WTC11 (cell line): ENCODE measurements around the gene TMEM86B. TPM values are rescaled to one million over a fixed set of nuclear protein-coding genes. Genes with fewer than 3 reads are reported as not detected.

Experiments
- ATAC-seq: fragments of 200-7000 bp; cut with Tn5 transposase; 2 replicates; pipeline ENCODE4 v1.10.0; 2021; ENCODE audit warnings: mild to moderate bottlenecking, moderate library complexity
- CTCF ChIA-PET: fragments of 300-600 bp; sonication (Branson Sonifier 250); formaldehyde crosslinking; loops from one replicate; lab custom pipeline; 2021; ENCODE audit warnings: antibody characterized with exemption; lab: Charles Lee
- POLR2A ChIA-PET: fragments of 350-600 bp; sonication (Branson Sonifier 250); formaldehyde crosslinking; loops from one replicate; lab custom pipeline; 2021; ENCODE audit warnings: antibody characterized with exemption; lab: Charles Lee
- DNase-seq: peaks from one replicate; pipeline ENCODE4 v3.0.0; 2021; ENCODE audit warnings: low spot score
- H3K27ac Mint-ChIP-seq: 2 replicates; pipeline ENCODE4 v1.8.0; 2021; ENCODE audit warnings: mixed read lengths
- H3K27me3 Mint-ChIP-seq: 2 replicates; pipeline ENCODE4 v1.8.0; 2021; ENCODE audit warnings: low read depth, mild to moderate bottlenecking, moderate library complexity, mixed read lengths
- H3K36me3 Mint-ChIP-seq: 2 replicates; pipeline ENCODE4 v1.8.0; 2021; ENCODE audit warnings: mixed read lengths
- H3K4me1 Mint-ChIP-seq: 2 replicates; pipeline ENCODE4 v1.8.0; 2022; ENCODE audit warnings: mixed read lengths
- H3K4me3 Mint-ChIP-seq: 2 replicates; pipeline ENCODE4 v1.8.0; 2021; ENCODE audit warnings: mild to moderate bottlenecking, moderate library complexity, mixed read lengths
- H3K9me3 Mint-ChIP-seq: 2 replicates; pipeline ENCODE4 v1.8.0; 2021; ENCODE audit warnings: mixed read lengths
- CREB1 ChIP-seq: sonication (generic); formaldehyde crosslinking; IDR thresholded peaks from 2 replicates; pipeline ENCODE4 v1.8.0; 2023; ENCODE audit warnings: mild to moderate bottlenecking, missing genetic modification reagents
- ELF4 ChIP-seq: sonication (generic); formaldehyde crosslinking; IDR thresholded peaks from 2 replicates; pipeline ENCODE4 v1.8.1; 2022; ENCODE audit warnings: low read depth, mild to moderate bottlenecking, moderate library complexity, missing genetic modification reagents
- FOXJ3 ChIP-seq: sonication (generic); formaldehyde crosslinking; IDR thresholded peaks from 2 replicates; pipeline ENCODE4 v1.9.0; 2021; ENCODE audit warnings: missing genetic modification reagents, mild to moderate bottlenecking, borderline replicate concordance
- IRF1 ChIP-seq: sonication (generic); formaldehyde crosslinking; IDR thresholded peaks from 2 replicates; pipeline ENCODE4 v1.8.0; 2023; ENCODE audit warnings: missing genetic modification reagents
- NR1H2 ChIP-seq: sonication (generic); formaldehyde crosslinking; IDR thresholded peaks from 2 replicates; pipeline ENCODE4 v1.9.0; 2021; ENCODE audit warnings: mild to moderate bottlenecking, moderate library complexity, missing genetic modification reagents
- NR2C2 ChIP-seq: sonication (generic); formaldehyde crosslinking; IDR thresholded peaks from 2 replicates; pipeline ENCODE4 v1.8.0; 2022; ENCODE audit warnings: mild to moderate bottlenecking, missing genetic modification reagents
- NR3C1 ChIP-seq: sonication (generic); formaldehyde crosslinking; conservative IDR thresholded peaks from 2 replicates; pipeline ENCODE4 v1.8.1; 2023; ENCODE audit warnings: low read depth, mild to moderate bottlenecking, missing genetic modification reagents
- OVOL2 ChIP-seq: fragments of 250-450 bp; sonication (Bioruptor Pico); IDR thresholded peaks from 2 replicates; pipeline ENCODE4 v1.9.0; 2021; ENCODE audit warnings: mild to moderate bottlenecking, borderline replicate concordance
- PRRX2 ChIP-seq: fragments of 250-450 bp; sonication (Bioruptor Pico); IDR thresholded peaks from 2 replicates; pipeline ENCODE4 v1.8.0; 2021; ENCODE audit warnings: mild to moderate bottlenecking
- RELA ChIP-seq: sonication (generic); formaldehyde crosslinking; IDR thresholded peaks from 2 replicates; pipeline ENCODE4 v1.8.1; 2022; ENCODE audit warnings: missing genetic modification reagents, mild to moderate bottlenecking, borderline replicate concordance
- SOX15 ChIP-seq: fragments of 250-450 bp; sonication (Bioruptor Pico); IDR thresholded peaks from 2 replicates; pipeline ENCODE4 v1.9.0; 2021; ENCODE audit warnings: mild to moderate bottlenecking
- TCF7 ChIP-seq: sonication (generic); formaldehyde crosslinking; IDR thresholded peaks from 2 replicates; pipeline ENCODE4 v1.8.0; 2022; ENCODE audit warnings: mild to moderate bottlenecking, low read depth, missing genetic modification reagents, moderate library complexity
- TEAD1 ChIP-seq: sonication (generic); formaldehyde crosslinking; IDR thresholded peaks from 2 replicates; pipeline ENCODE4 v1.8.0; 2022; ENCODE audit warnings: mild to moderate bottlenecking, missing genetic modification reagents
- ZMAT4 ChIP-seq: fragments of 250-450 bp; sonication (Bioruptor Pico); IDR thresholded peaks from 2 replicates; pipeline ENCODE4 v1.9.0; 2021; ENCODE audit warnings: mild to moderate bottlenecking
- ZNF263 ChIP-seq: sonication (generic); formaldehyde crosslinking; IDR thresholded peaks from 2 replicates; pipeline ENCODE4 v1.8.1; 2022; ENCODE audit warnings: low read depth, mild to moderate bottlenecking, moderate library complexity, missing genetic modification reagents
- ZNF281 ChIP-seq: sonication (generic); formaldehyde crosslinking; IDR thresholded peaks from 2 replicates; pipeline ENCODE4 v1.8.0; 2023; ENCODE audit warnings: mild to moderate bottlenecking, missing genetic modification reagents
- total RNA-seq: library from RNA; stranded (reverse); gene quantifications from 3 replicates; pipeline ENCODE4 v1.2.3, GENCODE V29; 2021
- TF ChIP-seq, protein P1 (sequence below): fragments of 250-450 bp; sonication (Bioruptor Pico); conservative IDR thresholded peaks from 2 replicates; pipeline ENCODE4 v1.9.0; 2021; ENCODE audit warnings: mild to moderate bottlenecking
- TF ChIP-seq, protein P2 (sequence below): sonication (generic); formaldehyde crosslinking; IDR thresholded peaks from 2 replicates; pipeline ENCODE4 v1.8.0; 2023; ENCODE audit warnings: missing genetic modification reagents, mild to moderate bottlenecking, borderline replicate concordance
- TF ChIP-seq, protein P3 (sequence below): sonication (generic); formaldehyde crosslinking; IDR thresholded peaks from 2 replicates; pipeline ENCODE4 v1.8.0; 2022; ENCODE audit warnings: mild to moderate bottlenecking, missing genetic modification reagents

The TMEM86B gene
- total RNA-seq, 1 experiment from 2014 or later, result 4.2 TPM

- DNase-seq, result no peak
- no peaks in the 10 kb centered on the region for H3K27me3 Mint-ChIP-seq
- CTCF ChIA-PET, result no interaction called here
- POLR2A ChIA-PET, result no interaction called here
- no peak for TF ChIP-seq NR2C2 (CRISPR knock-in tag)
- no peak for TF ChIP-seq ZMAT4 (CRISPR knock-in tag)
- no peak for TF ChIP-seq NR3C1
- no peak for TF ChIP-seq PRRX2 (CRISPR knock-in tag)
- no peak for TF ChIP-seq ZNF263 (CRISPR knock-in tag)
- TF ChIP-seq RELA (CRISPR knock-in tag), result no peak
- TF ChIP-seq, protein P1, sequence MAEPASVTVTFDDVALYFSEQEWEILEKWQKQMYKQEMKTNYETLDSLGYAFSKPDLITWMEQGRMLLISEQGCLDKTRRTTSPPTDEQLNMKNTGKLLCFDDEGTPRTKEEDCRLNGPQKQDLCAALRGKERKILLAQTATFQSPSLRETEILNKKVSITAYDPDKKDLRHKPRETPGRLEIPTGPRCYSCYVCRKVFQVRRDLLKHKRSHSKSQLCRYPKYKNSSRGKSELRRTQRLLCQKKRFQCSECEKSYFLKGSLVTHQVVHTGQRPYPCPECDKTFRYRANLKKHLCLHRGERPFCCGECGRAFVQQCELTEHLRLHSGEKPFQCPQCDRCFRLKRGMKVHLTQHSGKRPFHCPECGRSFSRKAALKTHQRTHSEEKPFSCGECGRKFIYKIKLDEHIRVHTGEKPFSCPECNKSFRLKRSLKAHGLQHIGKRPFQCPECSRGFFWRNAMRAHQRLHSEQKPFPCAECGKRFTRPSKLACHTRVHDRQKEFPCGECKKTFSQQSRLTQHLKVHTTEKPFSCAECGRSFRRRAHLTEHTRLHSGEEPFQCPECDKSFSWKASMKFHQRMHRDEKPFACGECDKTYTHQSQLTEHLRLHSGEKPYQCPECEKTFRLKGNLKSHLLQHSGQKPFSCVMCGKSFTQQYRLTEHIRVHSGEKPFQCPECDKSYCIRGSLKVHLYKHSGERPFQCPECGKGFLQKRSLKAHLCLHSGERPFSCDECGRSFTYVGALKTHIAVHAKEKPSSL (CRISPR knock-in tag), result no peak
- no peak for TF ChIP-seq NR1H2 (CRISPR knock-in tag)
- no peak for TF ChIP-seq ZNF281
- no peak for TF ChIP-seq TEAD1 (CRISPR knock-in tag)
- TF ChIP-seq IRF1 (CRISPR knock-in tag), result no peak
- TF ChIP-seq OVOL2, result no peak
- TF ChIP-seq, protein P2, sequence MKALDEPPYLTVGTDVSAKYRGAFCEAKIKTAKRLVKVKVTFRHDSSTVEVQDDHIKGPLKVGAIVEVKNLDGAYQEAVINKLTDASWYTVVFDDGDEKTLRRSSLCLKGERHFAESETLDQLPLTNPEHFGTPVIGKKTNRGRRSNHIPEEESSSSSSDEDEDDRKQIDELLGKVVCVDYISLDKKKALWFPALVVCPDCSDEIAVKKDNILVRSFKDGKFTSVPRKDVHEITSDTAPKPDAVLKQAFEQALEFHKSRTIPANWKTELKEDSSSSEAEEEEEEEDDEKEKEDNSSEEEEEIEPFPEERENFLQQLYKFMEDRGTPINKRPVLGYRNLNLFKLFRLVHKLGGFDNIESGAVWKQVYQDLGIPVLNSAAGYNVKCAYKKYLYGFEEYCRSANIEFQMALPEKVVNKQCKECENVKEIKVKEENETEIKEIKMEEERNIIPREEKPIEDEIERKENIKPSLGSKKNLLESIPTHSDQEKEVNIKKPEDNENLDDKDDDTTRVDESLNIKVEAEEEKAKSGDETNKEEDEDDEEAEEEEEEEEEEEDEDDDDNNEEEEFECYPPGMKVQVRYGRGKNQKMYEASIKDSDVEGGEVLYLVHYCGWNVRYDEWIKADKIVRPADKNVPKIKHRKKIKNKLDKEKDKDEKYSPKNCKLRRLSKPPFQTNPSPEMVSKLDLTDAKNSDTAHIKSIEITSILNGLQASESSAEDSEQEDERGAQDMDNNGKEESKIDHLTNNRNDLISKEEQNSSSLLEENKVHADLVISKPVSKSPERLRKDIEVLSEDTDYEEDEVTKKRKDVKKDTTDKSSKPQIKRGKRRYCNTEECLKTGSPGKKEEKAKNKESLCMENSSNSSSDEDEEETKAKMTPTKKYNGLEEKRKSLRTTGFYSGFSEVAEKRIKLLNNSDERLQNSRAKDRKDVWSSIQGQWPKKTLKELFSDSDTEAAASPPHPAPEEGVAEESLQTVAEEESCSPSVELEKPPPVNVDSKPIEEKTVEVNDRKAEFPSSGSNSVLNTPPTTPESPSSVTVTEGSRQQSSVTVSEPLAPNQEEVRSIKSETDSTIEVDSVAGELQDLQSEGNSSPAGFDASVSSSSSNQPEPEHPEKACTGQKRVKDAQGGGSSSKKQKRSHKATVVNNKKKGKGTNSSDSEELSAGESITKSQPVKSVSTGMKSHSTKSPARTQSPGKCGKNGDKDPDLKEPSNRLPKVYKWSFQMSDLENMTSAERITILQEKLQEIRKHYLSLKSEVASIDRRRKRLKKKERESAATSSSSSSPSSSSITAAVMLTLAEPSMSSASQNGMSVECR (CRISPR knock-in tag), result no peak
- TF ChIP-seq, protein P3, sequence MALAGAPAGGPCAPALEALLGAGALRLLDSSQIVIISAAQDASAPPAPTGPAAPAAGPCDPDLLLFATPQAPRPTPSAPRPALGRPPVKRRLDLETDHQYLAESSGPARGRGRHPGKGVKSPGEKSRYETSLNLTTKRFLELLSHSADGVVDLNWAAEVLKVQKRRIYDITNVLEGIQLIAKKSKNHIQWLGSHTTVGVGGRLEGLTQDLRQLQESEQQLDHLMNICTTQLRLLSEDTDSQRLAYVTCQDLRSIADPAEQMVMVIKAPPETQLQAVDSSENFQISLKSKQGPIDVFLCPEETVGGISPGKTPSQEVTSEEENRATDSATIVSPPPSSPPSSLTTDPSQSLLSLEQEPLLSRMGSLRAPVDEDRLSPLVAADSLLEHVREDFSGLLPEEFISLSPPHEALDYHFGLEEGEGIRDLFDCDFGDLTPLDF (CRISPR knock-in tag), result no peak
- TF ChIP-seq CREB1 (CRISPR knock-in tag), result no peak
- TF ChIP-seq ELF4 (CRISPR knock-in tag), result no peak
- no peak for TF ChIP-seq FOXJ3 (CRISPR knock-in tag)
- no peak for TF ChIP-seq TCF7 (CRISPR knock-in tag)
- TF ChIP-seq SOX15 (CRISPR knock-in tag), result no peak
- ATAC-seq, result no peak
- peaks cover 53% of the 10 kb centered on the region for H3K36me3 Mint-ChIP-seq
- no peak overlapping the region for H3K4me3 Mint-ChIP-seq
- no peak overlapping the region; the same call in 1 of the 2 replicates for H3K27ac Mint-ChIP-seq
- no peaks in the 10 kb centered on the region for H3K4me1 Mint-ChIP-seq
- no peaks in the 10 kb centered on the region for H3K9me3 Mint-ChIP-seq
Observed at GRCh38 chr19:55239004-55239403, 10.4 kb upstream of the TMEM86B start.
